ENCODE data around the gene SMG6.

SMG6 gene

GRCh38 chr17:2070241-2071023 is 233.2 kb downstream of the SMG6 start:
- TF ChIP-seq GATA2 (IDR thresholded peaks at IDR 0.05; ENCODE audit: low read depth, low read length), result no peak
- no peak for TF ChIP-seq GATA3 (IDR thresholded peaks at IDR 0.05; ENCODE audit: low read depth, low read length)

- TF ChIP-seq GATA3 (IDR thresholded peaks at IDR 0.05; ENCODE audit: low read depth, low read length) (no peak), GATA2 (IDR thresholded peaks at IDR 0.05; ENCODE audit: low read depth, low read length) (no peak)
Measured at GRCh38 chr17:2068519-2069051, 235.0 kb downstream of the SMG6 start.

GRCh38 chr17:2068031-2068518 is 235.5 kb downstream of the SMG6 start:
- no peak for TF ChIP-seq GATA3 (IDR thresholded peaks at IDR 0.05; ENCODE audit: low read depth, low read length)
- TF ChIP-seq GATA2 (IDR thresholded peaks at IDR 0.05; ENCODE audit: low read depth, low read length), result no peak

GRCh38 chr17:2067608-2068024 is 236.0 kb downstream of the SMG6 start:
- TF ChIP-seq GATA3 (IDR thresholded peaks at IDR 0.05; ENCODE audit: low read depth, low read length), result no peak
- TF ChIP-seq GATA2 (IDR thresholded peaks at IDR 0.05; ENCODE audit: low read depth, low read length), result no peak

GRCh38 chr17:2067048-2067561 is 236.5 kb downstream of the SMG6 start:
- no peak for TF ChIP-seq GATA3 (IDR thresholded peaks at IDR 0.05; ENCODE audit: low read depth, low read length)
- no peak for TF ChIP-seq GATA2 (IDR thresholded peaks at IDR 0.05; ENCODE audit: low read depth, low read length)

GRCh38 chr17:2065949-2066400 is 237.6 kb downstream of the SMG6 start:
- no peak for TF ChIP-seq GATA3 (IDR thresholded peaks at IDR 0.05; ENCODE audit: low read depth, low read length)
- no peak for TF ChIP-seq GATA2 (IDR thresholded peaks at IDR 0.05; ENCODE audit: low read depth, low read length)

GRCh38 chr17:2064980-2065785 is 238.4 kb downstream of the SMG6 start:
- TF ChIP-seq GATA3 (IDR thresholded peaks at IDR 0.05; ENCODE audit: low read depth, low read length) (no peak), GATA2 (IDR thresholded peaks at IDR 0.05; ENCODE audit: low read depth, low read length) (no peak)

GRCh38 chr17:2064520-2064971 is 239.0 kb downstream of the SMG6 start:
- no peak for TF ChIP-seq GATA2 (IDR thresholded peaks at IDR 0.05; ENCODE audit: low read depth, low read length)
- TF ChIP-seq GATA3 (IDR thresholded peaks at IDR 0.05; ENCODE audit: low read depth, low read length), result no peak

- TF ChIP-seq GATA3 (IDR thresholded peaks at IDR 0.05; ENCODE audit: low read depth, low read length) (no peak), GATA2 (IDR thresholded peaks at IDR 0.05; ENCODE audit: low read depth, low read length) (no peak)
Measured at GRCh38 chr17:2064147-2064489, 239.5 kb downstream of the SMG6 start.

GRCh38 chr17:2063261-2064146 is 240.1 kb downstream of the SMG6 start:
- TF ChIP-seq GATA3 (IDR thresholded peaks at IDR 0.05; ENCODE audit: low read depth, low read length) (no peak), GATA2 (IDR thresholded peaks at IDR 0.05; ENCODE audit: low read depth, low read length) (no peak)

GRCh38 chr17:2062571-2063183 is 240.9 kb downstream of the SMG6 start:
- TF ChIP-seq GATA2 (IDR thresholded peaks at IDR 0.05; ENCODE audit: low read depth, low read length) (no peak), GATA3 (IDR thresholded peaks at IDR 0.05; ENCODE audit: low read depth, low read length) (no peak)

GRCh38 chr17:2061441-2061958 is 242.1 kb downstream of the SMG6 start:
- no peak for TF ChIP-seq GATA2 (IDR thresholded peaks at IDR 0.05; ENCODE audit: low read depth, low read length)
- no peak for TF ChIP-seq GATA3 (IDR thresholded peaks at IDR 0.05; ENCODE audit: low read depth, low read length)

Data from SH-SY5Y (cell line).